Neuronal stem cell (in vitro differentiated cells): Measurements from ENCODE around the gene BMP6.
"Not testable (repeated sequence)": the region's sequence is repeated elsewhere in the genome, so short reads cannot be mapped to it uniquely, and the experiment has no call there.

Source experiments
- DNase-seq: peaks from one replicate; pipeline ENCODE4 v3.0.0-alpha.2; 2013; ENCODE audit warnings: low spot score
- H2AFZ ChIP-seq: one replicate; pipeline ENCODE4 v1.6.1; 2013; ENCODE audit warnings: mild to moderate bottlenecking, low read length, inconsistent platforms
- H2AK5ac ChIP-seq: 2 replicates; pipeline ENCODE4 v1.6.1; 2013; ENCODE audit warnings: low read depth, mild to moderate bottlenecking, inconsistent platforms, low read length, moderate library complexity, mixed read lengths
- H2BK120ac ChIP-seq: 2 replicates; pipeline ENCODE4 v1.6.1; 2013; ENCODE audit warnings: low read depth, mild to moderate bottlenecking, inconsistent platforms, low read length, moderate library complexity, mixed read lengths
- H2BK12ac ChIP-seq: one replicate; pipeline ENCODE4 v1.6.1; 2013; ENCODE audit warnings: low read length, inconsistent platforms
- H2BK15ac ChIP-seq: 2 replicates; pipeline ENCODE4 v1.6.1; 2013; ENCODE audit warnings: mild to moderate bottlenecking, low read length, inconsistent platforms, mixed read lengths
- H2BK5ac ChIP-seq: one replicate; pipeline ENCODE4 v1.6.1; 2013; ENCODE audit warnings: inconsistent platforms, mild to moderate bottlenecking, low read length, moderate library complexity
- H3K14ac ChIP-seq: one replicate; pipeline ENCODE4 v1.6.1; 2013; ENCODE audit warnings: low read length, inconsistent platforms
- H3K18ac ChIP-seq: 2 replicates; pipeline ENCODE4 v1.6.1; 2013; ENCODE audit warnings: low read length, inconsistent platforms
- H3K23ac ChIP-seq: 2 replicates; pipeline ENCODE4 v1.6.1; 2013; ENCODE audit warnings: low read depth, mild to moderate bottlenecking, mixed read lengths, low read length, inconsistent platforms; ENCODE audit not compliant: poor library complexity
- H3K27ac ChIP-seq: replicated peaks from 3 replicates; pipeline ENCODE4 v1.5.1; 2013; ENCODE audit warnings: low read length, inconsistent platforms
- H3K27me3 ChIP-seq, 3 experiments: 2 replicates each; pipeline ENCODE4 v1.6.1; 2013; ENCODE audit warnings: low read length in 3 of 3, mild to moderate bottlenecking in 2 of 3, inconsistent platforms in 1 of 3, low read depth in 1 of 3, mixed read lengths in 1 of 3, moderate library complexity in 1 of 3; ENCODE audit not compliant: control insufficient read depth in 3 of 3, insufficient read depth in 3 of 3
- H3K36me3 ChIP-seq, 2 donors: replicated peaks in 1 of 2; 2 replicates each; pipeline ENCODE4 v1.6.1; 2013; ENCODE audit warnings: low read length in 2 of 2; ENCODE audit not compliant: control insufficient read depth in 2 of 2, insufficient read depth in 2 of 2
- H3K4ac ChIP-seq: 2 replicates; pipeline ENCODE4 v1.6.1; 2013; ENCODE audit warnings: inconsistent platforms, mild to moderate bottlenecking, low read length, moderate library complexity
- H3K4me1 ChIP-seq, 2 donors: 1 replicate in 1 of 2; 2 replicates in 1 of 2; pipeline ENCODE4 v1.6.1; 2013; ENCODE audit warnings: low read length in 2 of 2, low read depth in 1 of 2; ENCODE audit not compliant: control insufficient read depth in 2 of 2, insufficient read depth in 1 of 2
- H3K4me2 ChIP-seq: one replicate; pipeline ENCODE4 v1.6.1; 2013; ENCODE audit warnings: mild to moderate bottlenecking, low read length, inconsistent platforms; ENCODE audit not compliant: insufficient read depth, poor library complexity, severe bottlenecking
- H3K4me3 ChIP-seq, 2 donors: 2 replicates each; pipeline ENCODE4 v1.5.1; 2013; ENCODE audit warnings: low read length in 2 of 2, mild to moderate bottlenecking in 2 of 2, inconsistent platforms in 1 of 2, moderate library complexity in 1 of 2
- H3K79me1 ChIP-seq: one replicate; pipeline ENCODE4 v1.6.1; 2013; ENCODE audit warnings: low read depth, mild to moderate bottlenecking, inconsistent platforms, low read length, moderate library complexity
- H3K9ac ChIP-seq: one replicate; pipeline ENCODE4 v1.6.1; 2013; ENCODE audit warnings: mild to moderate bottlenecking, low read depth, low read length, inconsistent platforms; ENCODE audit not compliant: poor library complexity
- H3K9me3 ChIP-seq, 2 donors: replicated peaks in 1 of 2; 2 replicates each; pipeline versions ENCODE3 to v1.6.1; 2013; ENCODE audit warnings: low read length in 2 of 2, mild to moderate bottlenecking in 2 of 2, inconsistent platforms in 1 of 2, low read depth in 1 of 2, mixed read lengths in 1 of 2, moderate library complexity in 1 of 2; ENCODE audit not compliant: control insufficient read depth in 2 of 2, insufficient read depth in 1 of 2
- H4K8ac ChIP-seq: one replicate; pipeline ENCODE4 v1.6.1; 2013; ENCODE audit warnings: low read depth, mild to moderate bottlenecking, inconsistent platforms, low read length, moderate library complexity
- H4K91ac ChIP-seq: one replicate; pipeline ENCODE4 v1.6.1; 2013; ENCODE audit warnings: low read length, low read depth, mild to moderate bottlenecking, inconsistent platforms; ENCODE audit not compliant: poor library complexity
- WGBS, 2 donors: extraction: QIAGEN DNeasy Blood & Tissue Kit; methylation state at CpG; one replicate each; pipeline ENCODE4 v1.1.7; 2013; ENCODE audit warnings: missing lambda C conversion rate in 2 of 2, mixed read lengths in 1 of 2; ENCODE audit not compliant: insufficient read length in 2 of 2, insufficient replicate concordance in 1 of 2; ENCODE audit errors: extremely low coverage in 2 of 2; 5-methylcytosine and 5-hydroxymethylcytosine counted together

Gene BMP6

DNA sequence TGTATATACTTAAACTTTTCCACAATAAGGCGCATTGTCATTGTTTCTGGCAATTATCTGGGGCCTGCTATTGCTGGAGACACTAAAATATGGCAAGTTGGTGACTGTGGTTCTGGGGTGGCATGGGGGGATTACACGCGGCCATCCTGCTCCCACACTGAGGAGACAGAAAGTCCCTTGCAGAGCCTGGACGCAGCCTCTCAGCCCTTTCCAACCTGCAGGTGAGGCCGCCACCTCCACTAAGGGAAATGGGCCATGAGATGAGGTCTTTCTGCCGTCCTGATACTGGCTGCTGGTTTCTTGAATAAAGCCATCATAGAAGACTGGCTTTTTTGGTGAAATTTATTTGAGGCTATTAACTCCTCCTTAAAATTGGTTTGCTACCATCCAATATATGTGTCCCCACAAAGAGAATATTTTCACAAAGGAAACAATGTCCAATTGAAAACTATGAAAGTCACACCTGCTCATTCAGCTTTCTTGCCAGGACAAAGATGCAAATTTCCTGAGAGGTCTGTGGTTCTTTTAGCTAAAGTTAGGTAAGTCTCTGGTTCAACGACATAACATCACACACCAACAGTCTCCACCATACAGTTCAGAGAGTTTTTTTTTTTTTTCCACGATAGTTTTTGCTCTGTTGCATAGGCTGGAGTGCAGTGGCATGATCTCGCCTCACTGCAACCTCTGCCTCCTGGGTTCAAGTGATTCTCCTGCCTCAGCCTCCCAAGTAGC is 171.7 kb downstream of the BMP6 start:
- H3K79me1 ChIP-seq, result no peaks in the 10 kb centered on the region
- H2AK5ac ChIP-seq, result no peak overlapping the region
- H4K8ac ChIP-seq, result no peak overlapping the region
- H3K4ac ChIP-seq, result no peak overlapping the region
- H3K4me3 ChIP-seq, result no peak overlapping the region
- no peak overlapping the region for H2BK12ac ChIP-seq
- peaks cover 61 to 99% of the 10 kb centered on the region in 2 donors for H3K36me3 ChIP-seq
- H3K9ac ChIP-seq, result no peak overlapping the region
- H3K9me3 ChIP-seq, result no peaks in the 10 kb centered on the region
- peaks cover 0 to 3% of the 10 kb centered on the region in 2 donors for H3K4me1 ChIP-seq
- no peak overlapping the region for H3K4me2 ChIP-seq
- no peak overlapping the region for H2BK5ac ChIP-seq
- no peak overlapping the region for H2BK15ac ChIP-seq
- no peak overlapping the region for H2BK120ac ChIP-seq
- no peak overlapping the region for H3K23ac ChIP-seq
- DNase-seq, result no peak
- H3K27ac ChIP-seq, result no peak overlapping the region
- H3K18ac ChIP-seq, result no peak overlapping the region
- no peak overlapping the region for H2AFZ ChIP-seq
- H4K91ac ChIP-seq, result no peak overlapping the region
- no peaks in the 10 kb centered on the region for H3K27me3 ChIP-seq
- H3K14ac ChIP-seq, result no peak overlapping the region
- WGBS, 2 donors, result no CpG with 5 or more reads among the region's 9 CpGs

DNA sequence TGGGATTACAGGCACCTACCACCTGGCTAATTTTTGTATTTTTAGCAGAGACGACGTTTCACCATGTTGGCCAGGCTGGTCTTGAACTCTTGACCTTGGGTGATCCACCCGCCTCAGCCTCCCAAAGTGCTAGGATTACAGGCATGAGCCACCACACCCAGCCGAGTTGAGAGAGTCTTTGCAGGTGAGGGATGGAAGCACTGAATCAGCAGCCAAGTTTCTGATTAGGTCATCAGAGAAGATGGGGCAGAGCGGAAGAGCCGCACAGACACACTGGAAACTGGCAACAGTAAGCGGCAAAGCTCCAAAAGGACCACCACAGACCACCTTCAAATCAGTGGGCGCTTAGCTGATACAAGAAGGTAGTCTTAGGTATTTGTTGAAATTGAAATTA is 172.3 kb downstream of the BMP6 start:
- H3K36me3 ChIP-seq, result peaks cover 61 to 99% of the 10 kb centered on the region in 2 donors
- not testable (repeated sequence) for H2BK15ac ChIP-seq, H3K79me1 ChIP-seq, H3K4me3 ChIP-seq, H4K8ac ChIP-seq, H3K9me3 ChIP-seq, H3K27ac ChIP-seq, H2BK5ac ChIP-seq, H3K9ac ChIP-seq, H3K18ac ChIP-seq, H2BK120ac ChIP-seq, H3K4me1 ChIP-seq, H2AFZ ChIP-seq, H3K4me2 ChIP-seq, H4K91ac ChIP-seq, H3K23ac ChIP-seq, H3K4ac ChIP-seq, H3K14ac ChIP-seq, H3K27me3 ChIP-seq, DNase-seq, H2BK12ac ChIP-seq, H2AK5ac ChIP-seq
- whole genome bisulfite sequencing, 2 donors, result no CpG with 5 or more reads among the region's 8 CpGs

DNA sequence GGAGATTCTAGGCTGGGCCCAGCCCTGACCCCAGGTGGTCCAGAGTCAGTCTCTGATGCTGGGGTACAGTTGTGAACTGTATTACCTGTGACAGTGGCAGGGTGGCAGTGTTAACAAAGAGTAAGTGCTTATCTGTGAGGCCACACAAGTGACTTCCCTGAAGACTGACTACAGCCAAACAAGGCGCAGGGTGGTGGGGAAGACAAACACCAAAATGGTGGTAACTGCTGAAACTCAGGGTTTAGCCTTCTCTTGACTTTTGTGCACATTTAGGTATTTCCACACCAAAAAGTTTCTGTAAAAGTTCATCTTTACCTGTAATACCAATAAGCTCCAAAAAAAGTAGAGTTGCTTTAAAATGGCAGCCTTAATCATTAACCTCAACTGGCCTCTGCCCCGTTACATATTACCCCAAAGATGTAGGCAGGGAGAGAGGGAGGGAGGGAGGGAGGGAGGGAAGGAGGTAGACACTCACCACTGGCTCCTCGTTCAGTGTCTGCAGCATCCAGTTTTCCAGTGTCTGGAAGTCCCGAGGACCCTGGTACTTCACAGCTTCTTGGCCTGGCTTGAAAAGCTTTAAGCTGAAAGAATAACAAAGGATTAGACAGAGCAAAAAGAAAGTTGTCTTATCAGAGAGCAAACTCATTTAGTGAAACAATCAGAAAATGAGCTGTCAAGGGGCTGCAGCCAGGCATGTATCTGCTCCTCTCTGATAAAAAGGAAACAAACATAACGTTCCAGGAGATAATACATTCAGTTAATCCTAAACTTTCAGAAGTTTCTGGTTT is 173.4 kb downstream of the BMP6 start:
- no peaks in the 10 kb centered on the region for H3K27me3 ChIP-seq
- H3K4me2 ChIP-seq, result no peak overlapping the region
- H3K23ac ChIP-seq, result no peak overlapping the region
- WGBS, 2 donors, result no CpG with 5 or more reads among the region's 5 CpGs
- H3K9me3 ChIP-seq, result no peaks in the 10 kb centered on the region
- no peak overlapping the region for H2BK120ac ChIP-seq
- peaks cover 0 to 3% of the 10 kb centered on the region in 2 donors for H3K4me1 ChIP-seq
- H3K4ac ChIP-seq, result no peak overlapping the region
- H3K79me1 ChIP-seq, result no peaks in the 10 kb centered on the region
- H2AFZ ChIP-seq, result no peak overlapping the region
- H4K91ac ChIP-seq, result no peak overlapping the region
- no peak overlapping the region for H3K4me3 ChIP-seq
- H2BK12ac ChIP-seq, result no peak overlapping the region
- no peak for DNase-seq
- peaks cover 60 to 99% of the 10 kb centered on the region in 2 donors for H3K36me3 ChIP-seq
- H3K9ac ChIP-seq, result no peak overlapping the region
- no peak overlapping the region for H2BK5ac ChIP-seq
- H3K27ac ChIP-seq, result no peak overlapping the region
- H3K18ac ChIP-seq, result no peak overlapping the region
- H2BK15ac ChIP-seq, result no peak overlapping the region
- H2AK5ac ChIP-seq, result no peak overlapping the region
- no peak overlapping the region for H4K8ac ChIP-seq
- H3K14ac ChIP-seq, result no peak overlapping the region

DNA sequence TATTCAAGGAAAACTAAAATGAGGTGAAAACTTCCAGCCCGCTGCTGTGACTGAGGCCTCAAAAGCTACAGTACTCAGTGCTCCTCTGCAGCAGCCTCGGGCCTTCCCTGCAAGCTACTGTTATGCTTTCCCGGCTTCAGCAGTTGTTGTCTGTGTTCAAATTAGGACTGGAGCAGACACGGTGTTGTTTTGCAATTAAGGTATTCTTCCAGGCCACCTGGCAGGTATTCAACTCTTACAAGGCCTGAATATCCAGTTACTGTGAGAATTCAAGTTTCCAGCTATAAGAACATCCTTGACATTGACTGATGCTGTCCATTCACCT is 174.0 kb downstream of the BMP6 start:
- no peak for DNase-seq
- no peak overlapping the region for H4K8ac ChIP-seq
- no peak overlapping the region for H3K18ac ChIP-seq
- no peak overlapping the region for H3K23ac ChIP-seq
- no peak overlapping the region for H3K27ac ChIP-seq
- H3K79me1 ChIP-seq, result no peaks in the 10 kb centered on the region
- no peaks in the 10 kb centered on the region for H3K9me3 ChIP-seq
- no CpG with 5 or more reads among the region's 4 CpGs for WGBS, 2 donors
- no peak overlapping the region for H2AK5ac ChIP-seq
- H3K14ac ChIP-seq, result no peak overlapping the region
- no peak overlapping the region for H2AFZ ChIP-seq
- H3K27me3 ChIP-seq, result no peaks in the 10 kb centered on the region
- H2BK15ac ChIP-seq, result no peak overlapping the region
- peaks cover 59 to 99% of the 10 kb centered on the region in 2 donors for H3K36me3 ChIP-seq
- no peak overlapping the region for H4K91ac ChIP-seq
- H3K4ac ChIP-seq, result no peak overlapping the region
- H3K4me3 ChIP-seq, result no peak overlapping the region
- H2BK12ac ChIP-seq, result no peak overlapping the region
- no peak overlapping the region for H2BK120ac ChIP-seq
- no peak overlapping the region for H3K4me2 ChIP-seq
- H3K4me1 ChIP-seq, result peaks cover 0 to 3% of the 10 kb centered on the region in 2 donors
- H3K9ac ChIP-seq, result no peak overlapping the region
- no peak overlapping the region for H2BK5ac ChIP-seq
